Ishikawa (cell line): ENCODE measurements around the gene GET4.

Source experiments
- CREB1 ChIP-seq: IDR thresholded peaks from 2 replicates; pipeline ENCODE4 v1.6.1; 2012; ENCODE audit warnings: low read depth
- EGR1 ChIP-seq: IDR thresholded peaks from 2 replicates; pipeline ENCODE4 v1.6.1; 2012
- EP300 ChIP-seq: IDR thresholded peaks from 2 replicates; pipeline ENCODE4 v1.6.1; 2012; ENCODE audit warnings: borderline replicate concordance
- FOXM1 ChIP-seq: IDR thresholded peaks from 2 replicates; pipeline ENCODE4 v1.6.1; 2012; ENCODE audit warnings: low read depth, borderline replicate concordance
- RAD21 ChIP-seq: IDR thresholded peaks from 2 replicates; pipeline ENCODE4 v1.6.1; 2012; ENCODE audit warnings: low read depth
- TAF1 ChIP-seq: IDR thresholded peaks from 2 replicates; pipeline ENCODE4 v1.6.1; 2012; ENCODE audit warnings: low read depth, mild to moderate bottlenecking
- TCF12 ChIP-seq: IDR thresholded peaks from 2 replicates; pipeline ENCODE4 v1.6.1; 2012; ENCODE audit warnings: low read depth
- YY1 ChIP-seq: IDR thresholded peaks from 2 replicates; pipeline ENCODE4 v1.6.1; 2012; ENCODE audit warnings: low read depth
- TF ChIP-seq, protein P1 (sequence below): IDR thresholded peaks from 2 replicates; pipeline ENCODE4 v1.6.1; 2012
- TF ChIP-seq, protein P2 (sequence below): IDR thresholded peaks from 2 replicates; pipeline ENCODE4 v1.6.1; 2012; ENCODE audit warnings: low read depth, mild to moderate bottlenecking

DNA sequence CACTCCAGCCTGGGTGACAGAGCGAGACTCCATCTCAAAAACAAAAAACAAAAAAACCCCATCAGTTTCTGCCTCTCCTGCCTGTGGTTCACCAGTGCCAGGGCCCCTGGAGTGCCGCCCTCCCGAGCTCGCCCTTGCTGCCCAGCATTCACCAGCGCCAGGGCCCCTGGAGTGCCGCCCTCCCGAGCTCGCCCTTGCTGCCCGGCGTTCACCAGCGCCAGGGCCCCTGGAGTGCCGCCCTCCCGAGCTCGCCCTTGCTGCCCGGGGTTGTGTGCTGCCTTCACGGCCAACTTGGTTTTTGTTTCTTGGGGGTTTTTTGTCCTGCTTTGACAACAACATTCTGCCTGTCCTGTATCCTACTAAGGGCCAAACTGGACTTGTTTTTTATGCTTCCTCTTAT is 13.2 kb upstream of the GET4 start:
- no peak for TF ChIP-seq CREB1
- TF ChIP-seq, protein P1, sequence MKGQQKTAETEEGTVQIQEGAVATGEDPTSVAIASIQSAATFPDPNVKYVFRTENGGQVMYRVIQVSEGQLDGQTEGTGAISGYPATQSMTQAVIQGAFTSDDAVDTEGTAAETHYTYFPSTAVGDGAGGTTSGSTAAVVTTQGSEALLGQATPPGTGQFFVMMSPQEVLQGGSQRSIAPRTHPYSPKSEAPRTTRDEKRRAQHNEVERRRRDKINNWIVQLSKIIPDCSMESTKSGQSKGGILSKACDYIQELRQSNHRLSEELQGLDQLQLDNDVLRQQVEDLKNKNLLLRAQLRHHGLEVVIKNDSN: no peak
- TF ChIP-seq TCF12: no peak
- TF ChIP-seq TAF1: no peak
- TF ChIP-seq EP300: no peak
- TF ChIP-seq RAD21: no peak
- TF ChIP-seq YY1: no peak
- TF ChIP-seq EGR1: no peak
- TF ChIP-seq, protein P2, sequence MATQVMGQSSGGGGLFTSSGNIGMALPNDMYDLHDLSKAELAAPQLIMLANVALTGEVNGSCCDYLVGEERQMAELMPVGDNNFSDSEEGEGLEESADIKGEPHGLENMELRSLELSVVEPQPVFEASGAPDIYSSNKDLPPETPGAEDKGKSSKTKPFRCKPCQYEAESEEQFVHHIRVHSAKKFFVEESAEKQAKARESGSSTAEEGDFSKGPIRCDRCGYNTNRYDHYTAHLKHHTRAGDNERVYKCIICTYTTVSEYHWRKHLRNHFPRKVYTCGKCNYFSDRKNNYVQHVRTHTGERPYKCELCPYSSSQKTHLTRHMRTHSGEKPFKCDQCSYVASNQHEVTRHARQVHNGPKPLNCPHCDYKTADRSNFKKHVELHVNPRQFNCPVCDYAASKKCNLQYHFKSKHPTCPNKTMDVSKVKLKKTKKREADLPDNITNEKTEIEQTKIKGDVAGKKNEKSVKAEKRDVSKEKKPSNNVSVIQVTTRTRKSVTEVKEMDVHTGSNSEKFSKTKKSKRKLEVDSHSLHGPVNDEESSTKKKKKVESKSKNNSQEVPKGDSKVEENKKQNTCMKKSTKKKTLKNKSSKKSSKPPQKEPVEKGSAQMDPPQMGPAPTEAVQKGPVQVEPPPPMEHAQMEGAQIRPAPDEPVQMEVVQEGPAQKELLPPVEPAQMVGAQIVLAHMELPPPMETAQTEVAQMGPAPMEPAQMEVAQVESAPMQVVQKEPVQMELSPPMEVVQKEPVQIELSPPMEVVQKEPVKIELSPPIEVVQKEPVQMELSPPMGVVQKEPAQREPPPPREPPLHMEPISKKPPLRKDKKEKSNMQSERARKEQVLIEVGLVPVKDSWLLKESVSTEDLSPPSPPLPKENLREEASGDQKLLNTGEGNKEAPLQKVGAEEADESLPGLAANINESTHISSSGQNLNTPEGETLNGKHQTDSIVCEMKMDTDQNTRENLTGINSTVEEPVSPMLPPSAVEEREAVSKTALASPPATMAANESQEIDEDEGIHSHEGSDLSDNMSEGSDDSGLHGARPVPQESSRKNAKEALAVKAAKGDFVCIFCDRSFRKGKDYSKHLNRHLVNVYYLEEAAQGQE: no peak
- TF ChIP-seq FOXM1: no peak
